Activated naive CD4-positive, alpha-beta T cell treated with anti-CD3 and anti-CD28 coated beads, Interleukin-2, amount 50 U/mL, for 24 hours (primary cell): ENCODE results near the gene FAM163B.
"Not testable (repeated sequence)": the region's sequence is repeated elsewhere in the genome, so short reads cannot be mapped to it uniquely, and the experiment has no call there.

Experiments
- H3K27ac Mint-ChIP-seq: one replicate; pipeline ENCODE4 v1.8.0; 2021; ENCODE audit warnings: mild to moderate bottlenecking, mixed read lengths
- H3K27me3 Mint-ChIP-seq: one replicate; pipeline ENCODE4 v1.8.0; 2021; ENCODE audit warnings: mixed read lengths
- H3K36me3 Mint-ChIP-seq: one replicate; pipeline ENCODE4 v1.8.0; 2021; ENCODE audit warnings: mixed read lengths
- H3K4me1 Mint-ChIP-seq: one replicate; pipeline ENCODE4 v1.8.0; 2021; ENCODE audit warnings: mixed read lengths
- H3K4me3 Mint-ChIP-seq: one replicate; pipeline ENCODE4 v1.8.0; 2021; ENCODE audit warnings: mild to moderate bottlenecking, mixed read lengths
- H3K9me3 Mint-ChIP-seq: one replicate; pipeline ENCODE4 v1.8.0; 2021; ENCODE audit warnings: mixed read lengths

The FAM163B gene

GRCh38 chr9:133632806-133633680 is 23.9 kb upstream of the FAM163B start:
- Mint-ChIP-seq H3K9me3 (no peaks in the 10 kb centered on the region), H3K4me3 (no peak overlapping the region), H3K4me1 (peaks cover 4% of the 10 kb centered on the region), H3K27me3 (no peaks in the 10 kb centered on the region), H3K27ac (peak overlapping the region; percentile 68), H3K36me3 (no peaks in the 10 kb centered on the region)

- Mint-ChIP-seq H3K36me3 (peaks cover 1% of the 10 kb centered on the region), H3K9me3 (no peaks in the 10 kb centered on the region), H3K4me3 (no peak overlapping the region), H3K27ac (no peak overlapping the region), H3K4me1 (peaks cover 4% of the 10 kb centered on the region), H3K27me3 (no peaks in the 10 kb centered on the region)
These were observed 21.9 kb upstream of the FAM163B start for GRCh38 chr9:133631111-133631510.

GRCh38 chr9:133629221-133630110 is 20.3 kb upstream of the FAM163B start:
- Mint-ChIP-seq H3K9me3 (no peaks in the 10 kb centered on the region), H3K27me3 (no peaks in the 10 kb centered on the region), H3K36me3 (peaks cover 2% of the 10 kb centered on the region), H3K27ac (no peak overlapping the region), H3K4me3 (no peak overlapping the region), H3K4me1 (peaks cover 4% of the 10 kb centered on the region)

- no peak overlapping the region for H3K4me3 Mint-ChIP-seq
- no peaks in the 10 kb centered on the region for H3K9me3 Mint-ChIP-seq
- no peak overlapping the region for H3K27ac Mint-ChIP-seq
- no peaks in the 10 kb centered on the region for H3K27me3 Mint-ChIP-seq
- peaks cover 2% of the 10 kb centered on the region for H3K36me3 Mint-ChIP-seq
- H3K4me1 Mint-ChIP-seq, result peaks cover 4% of the 10 kb centered on the region
These were observed 19.6 kb upstream of the FAM163B start for GRCh38 chr9:133628766-133629165.

GRCh38 chr9:133627341-133627740 is 18.2 kb upstream of the FAM163B start:
- Mint-ChIP-seq H3K27ac (no peak overlapping the region), H3K4me1 (peaks cover 8% of the 10 kb centered on the region), H3K27me3 (no peaks in the 10 kb centered on the region), H3K36me3 (peaks cover 2% of the 10 kb centered on the region), H3K4me3 (no peak overlapping the region), H3K9me3 (no peaks in the 10 kb centered on the region)

- not testable (repeated sequence) for H3K36me3 Mint-ChIP-seq, H3K9me3 Mint-ChIP-seq, H3K4me3 Mint-ChIP-seq, H3K27ac Mint-ChIP-seq, H3K27me3 Mint-ChIP-seq
- H3K4me1 Mint-ChIP-seq, result peaks cover 21% of the 10 kb centered on the region
These were observed 16.8 kb upstream of the FAM163B start for GRCh38 chr9:133626008-133626407.

- H3K27me3 Mint-ChIP-seq, result no peaks in the 10 kb centered on the region
- peaks cover 43% of the 10 kb centered on the region for H3K4me1 Mint-ChIP-seq
- H3K4me3 Mint-ChIP-seq, result no peak overlapping the region
- no peak overlapping the region for H3K27ac Mint-ChIP-seq
- no peaks in the 10 kb centered on the region for H3K9me3 Mint-ChIP-seq
- H3K36me3 Mint-ChIP-seq, result peaks cover 2% of the 10 kb centered on the region
These were observed 13.4 kb upstream of the FAM163B start for GRCh38 chr9:133622555-133622954.

- H3K4me3 Mint-ChIP-seq, result peak overlapping the region; percentile 57
- H3K27ac Mint-ChIP-seq, result peak overlapping the region; percentile 60
- peaks cover 43% of the 10 kb centered on the region for H3K4me1 Mint-ChIP-seq
- H3K9me3 Mint-ChIP-seq, result no peaks in the 10 kb centered on the region
- peaks cover 2% of the 10 kb centered on the region for H3K36me3 Mint-ChIP-seq
- H3K27me3 Mint-ChIP-seq, result no peaks in the 10 kb centered on the region
These were observed 12.6 kb upstream of the FAM163B start for GRCh38 chr9:133621725-133622267.

GRCh38 chr9:133619791-133620190 is 10.6 kb upstream of the FAM163B start:
- H3K9me3 Mint-ChIP-seq, result no peaks in the 10 kb centered on the region
- H3K4me1 Mint-ChIP-seq, result peaks cover 43% of the 10 kb centered on the region
- no peaks in the 10 kb centered on the region for H3K36me3 Mint-ChIP-seq
- H3K27ac Mint-ChIP-seq, result peak overlapping the region; percentile 36
- peak overlapping the region; percentile 77 for H3K4me3 Mint-ChIP-seq
- H3K27me3 Mint-ChIP-seq, result no peaks in the 10 kb centered on the region

- H3K9me3 Mint-ChIP-seq, result no peaks in the 10 kb centered on the region
- H3K4me1 Mint-ChIP-seq, result peaks cover 43% of the 10 kb centered on the region
- H3K36me3 Mint-ChIP-seq, result no peaks in the 10 kb centered on the region
- H3K27ac Mint-ChIP-seq, result no peak overlapping the region
- H3K27me3 Mint-ChIP-seq, result no peaks in the 10 kb centered on the region
- no peak overlapping the region for H3K4me3 Mint-ChIP-seq
These were observed 9.5 kb upstream of the FAM163B start for GRCh38 chr9:133618726-133619125.

- Mint-ChIP-seq H3K4me3 (no peak overlapping the region), H3K27ac (no peak overlapping the region), H3K36me3 (no peaks in the 10 kb centered on the region), H3K4me1 (peaks cover 30% of the 10 kb centered on the region), H3K9me3 (no peaks in the 10 kb centered on the region), H3K27me3 (peaks cover 1% of the 10 kb centered on the region)
These were observed 7.6 kb upstream of the FAM163B start for GRCh38 chr9:133616643-133617405.

GRCh38 chr9:133615606-133616188 is 6.5 kb upstream of the FAM163B start:
- Mint-ChIP-seq H3K27ac (no peak overlapping the region), H3K4me1 (peaks cover 20% of the 10 kb centered on the region), H3K36me3 (no peaks in the 10 kb centered on the region), H3K9me3 (no peaks in the 10 kb centered on the region), H3K4me3 (no peak overlapping the region), H3K27me3 (peaks cover 9% of the 10 kb centered on the region)

GRCh38 chr9:133615186-133615585 is 6.0 kb upstream of the FAM163B start:
- Mint-ChIP-seq H3K27ac (no peak overlapping the region), H3K4me1 (peaks cover 16% of the 10 kb centered on the region), H3K27me3 (peaks cover 14% of the 10 kb centered on the region), H3K36me3 (no peaks in the 10 kb centered on the region), H3K4me3 (no peak overlapping the region), H3K9me3 (no peaks in the 10 kb centered on the region)

- peak overlapping the region; percentile 8 for H3K27ac Mint-ChIP-seq
- no peaks in the 10 kb centered on the region for H3K9me3 Mint-ChIP-seq
- H3K36me3 Mint-ChIP-seq, result no peaks in the 10 kb centered on the region
- H3K27me3 Mint-ChIP-seq, result peaks cover 18% of the 10 kb centered on the region
- H3K4me3 Mint-ChIP-seq, result no peak overlapping the region
- H3K4me1 Mint-ChIP-seq, result peaks cover 11% of the 10 kb centered on the region
These were observed 5.5 kb upstream of the FAM163B start for GRCh38 chr9:133614678-133615077.

- Mint-ChIP-seq H3K4me1 (peaks cover 5% of the 10 kb centered on the region), H3K27me3 (peaks cover 20% of the 10 kb centered on the region), H3K36me3 (no peaks in the 10 kb centered on the region), H3K9me3 (no peaks in the 10 kb centered on the region), H3K27ac (no peak overlapping the region), H3K4me3 (no peak overlapping the region)
These were observed 4.9 kb upstream of the FAM163B start for GRCh38 chr9:133614056-133614455.
